PC-9 (cell line): ENCODE measurements around the gene HMGCS1. TPM values are rescaled to one million over a fixed set of nuclear protein-coding genes. Genes with fewer than 3 reads are reported as not detected.

Source experiments
- BruUV-seq: library from RNA; stranded (reverse); fragments of 400-500 nt; replicated peaks from 2 replicates; lab custom pipeline; 2021; lab: Mats Ljungman, UMichigan
- CTCF ChIA-PET: fragments of 300-600 bp; sonication (Branson Sonifier 250); formaldehyde crosslinking; loops from one replicate; lab custom pipeline; 2022; ENCODE audit warnings: antibody characterized with exemption; lab: Charles Lee
- POLR2A ChIA-PET: fragments of 300-600 bp; sonication (Branson Sonifier 250); formaldehyde crosslinking; loops from one replicate; lab custom pipeline; 2022; ENCODE audit warnings: antibody characterized with exemption; ENCODE audit not compliant: unreplicated experiment; lab: Charles Lee
- DNase-seq, 2 experiments: peaks; one replicate each; pipeline versions ENCODE4 v3.0.0 to v3.0.0-alpha.2; 2015 to 2022; ENCODE audit warnings: mixed read lengths in 1 of 2
- H2AFZ ChIP-seq: fragments of 200-600 bp; sonication (generic); 2 replicates; pipeline ENCODE4 v1.8.1; 2017; ENCODE audit warnings: antibody characterized with exemption
- H3F3A ChIP-seq: fragments of 200-600 bp; sonication (generic); 2 replicates; pipeline ENCODE4 v1.8.1; 2017; ENCODE audit warnings: antibody characterized with exemption, mild to moderate bottlenecking, low read depth; ENCODE audit not compliant: insufficient read depth
- H3K27ac ChIP-seq: fragments of 200-600 bp; sonication (generic); 2 replicates; pipeline ENCODE4 v1.6.1; 2016; ENCODE audit warnings: mixed run types
- H3K27me3 ChIP-seq: fragments of 200-600 bp; sonication (generic); 2 replicates; pipeline ENCODE4 v1.6.1; 2016; ENCODE audit warnings: low read depth, mixed run types; ENCODE audit not compliant: insufficient read depth
- H3K36me3 ChIP-seq: fragments of 200-600 bp; sonication (generic); 2 replicates; pipeline ENCODE4 v1.6.1; 2016; ENCODE audit warnings: low read depth, mixed run types
- H3K4me1 ChIP-seq: fragments of 200-600 bp; sonication (generic); replicated peaks from 2 replicates; pipeline ENCODE4 v1.6.1; 2016; ENCODE audit warnings: mixed run types; ENCODE audit not compliant: insufficient read depth
- H3K4me2 ChIP-seq: fragments of 200-600 bp; sonication (generic); 2 replicates; pipeline ENCODE4 v1.6.1; 2017; ENCODE audit warnings: mixed run types
- H3K4me3 ChIP-seq: fragments of 200-600 bp; sonication (generic); 2 replicates; pipeline ENCODE4 v1.6.1; 2016; ENCODE audit warnings: mixed run types
- H3K79me2 ChIP-seq: fragments of 200-600 bp; sonication (generic); 2 replicates; pipeline ENCODE4 v1.6.1; 2017; ENCODE audit warnings: low read depth, mixed run types
- H3K9me2 ChIP-seq: fragments of 200-600 bp; sonication (generic); 2 replicates; pipeline ENCODE4 v1.8.1; 2017; ENCODE audit warnings: mild to moderate bottlenecking; ENCODE audit not compliant: insufficient read depth
- H3K9me3 ChIP-seq: fragments of 200-600 bp; sonication (generic); 2 replicates; pipeline ENCODE4 v1.8.1; 2016; ENCODE audit warnings: low read depth; ENCODE audit not compliant: insufficient read depth
- H4K20me1 ChIP-seq: fragments of 200-600 bp; sonication (generic); 2 replicates; pipeline ENCODE4 v1.8.1; 2017; ENCODE audit not compliant: insufficient read depth
- EZH2 ChIP-seq: fragments of 200-600 bp; sonication (generic); IDR thresholded peaks from 2 replicates; pipeline ENCODE4 v1.8.0; 2017; ENCODE audit warnings: antibody characterized with exemption, low read depth
- intact Hi-C: fragments of 100-400 bp; cut with micrococcal nuclease; formaldehyde crosslinking; loops from one replicate; pipeline ENCODE4 v1.10.0; 2022; ENCODE audit not compliant: unreplicated experiment
- total RNA-seq: library from RNA; stranded (reverse); gene quantifications from 2 replicates; pipeline ENCODE4 v1.2.3, GENCODE V29; 2021
- TF ChIP-seq, protein P1 (sequence below): fragments of 200-600 bp; sonication (generic); conservative IDR thresholded peaks from 2 replicates; pipeline ENCODE4 v1.6.1; 2017; ENCODE audit warnings: mixed run types, antibody characterized with exemption, mild to moderate bottlenecking, moderate library complexity

Gene HMGCS1
- total RNA-seq, 1 experiment from 2014 or later, result 189 TPM

DNA sequence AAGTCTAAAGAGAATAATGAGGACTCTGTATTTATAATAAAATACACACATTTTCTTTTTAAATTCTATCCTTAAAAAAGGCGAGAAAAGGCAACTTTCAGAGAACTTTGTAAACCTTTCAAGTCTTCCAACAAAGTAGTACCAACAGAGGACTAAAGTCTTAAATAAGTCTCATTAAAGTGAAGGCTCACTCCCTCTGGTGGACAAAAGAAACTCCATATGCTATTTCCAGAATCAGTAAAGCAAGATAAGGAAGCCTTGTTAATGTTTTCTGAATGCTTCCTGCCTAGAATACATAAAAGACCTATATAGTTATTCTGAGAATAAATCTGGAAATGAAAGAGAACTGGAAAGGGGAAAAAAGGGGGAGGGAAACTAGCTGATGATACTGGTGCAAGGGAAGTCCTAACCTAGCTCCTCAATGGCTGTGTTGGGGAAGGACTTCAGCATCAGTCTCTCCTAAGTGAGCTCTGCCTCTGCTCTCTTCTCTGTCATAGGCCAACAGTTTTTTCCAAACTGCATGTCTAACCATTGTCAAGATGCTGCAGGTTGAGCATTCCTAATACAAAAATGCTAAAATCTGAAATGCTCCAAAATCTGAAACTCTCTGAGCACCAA, 7.2 kb downstream of the HMGCS1 start:
- H4K20me1 ChIP-seq, result peaks cover 91% of the 10 kb centered on the region
- H3K36me3 ChIP-seq, result peaks cover 63% of the 10 kb centered on the region
- no peak overlapping the region for H2AFZ ChIP-seq
- peaks cover 35% of the 10 kb centered on the region; the same call in 1 of the 2 replicates for H3F3A ChIP-seq
- TF ChIP-seq EZH2, result no peak
- TF ChIP-seq, protein P1, sequence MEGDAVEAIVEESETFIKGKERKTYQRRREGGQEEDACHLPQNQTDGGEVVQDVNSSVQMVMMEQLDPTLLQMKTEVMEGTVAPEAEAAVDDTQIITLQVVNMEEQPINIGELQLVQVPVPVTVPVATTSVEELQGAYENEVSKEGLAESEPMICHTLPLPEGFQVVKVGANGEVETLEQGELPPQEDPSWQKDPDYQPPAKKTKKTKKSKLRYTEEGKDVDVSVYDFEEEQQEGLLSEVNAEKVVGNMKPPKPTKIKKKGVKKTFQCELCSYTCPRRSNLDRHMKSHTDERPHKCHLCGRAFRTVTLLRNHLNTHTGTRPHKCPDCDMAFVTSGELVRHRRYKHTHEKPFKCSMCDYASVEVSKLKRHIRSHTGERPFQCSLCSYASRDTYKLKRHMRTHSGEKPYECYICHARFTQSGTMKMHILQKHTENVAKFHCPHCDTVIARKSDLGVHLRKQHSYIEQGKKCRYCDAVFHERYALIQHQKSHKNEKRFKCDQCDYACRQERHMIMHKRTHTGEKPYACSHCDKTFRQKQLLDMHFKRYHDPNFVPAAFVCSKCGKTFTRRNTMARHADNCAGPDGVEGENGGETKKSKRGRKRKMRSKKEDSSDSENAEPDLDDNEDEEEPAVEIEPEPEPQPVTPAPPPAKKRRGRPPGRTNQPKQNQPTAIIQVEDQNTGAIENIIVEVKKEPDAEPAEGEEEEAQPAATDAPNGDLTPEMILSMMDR, result peak; percentile 95
- peaks cover 34% of the 10 kb centered on the region for H3K4me1 ChIP-seq
- no peak overlapping the region for H3K4me3 ChIP-seq
- H3K4me2 ChIP-seq, result no peak overlapping the region
- H3K27ac ChIP-seq, result no peak overlapping the region
- BruUV-seq, result no TSS peak
- H3K79me2 ChIP-seq, result peaks cover 99% of the 10 kb centered on the region
- H3K27me3 ChIP-seq, result no peaks in the 10 kb centered on the region
- DNase-seq, result peak in 1 of 2 experiments; percentile 77
- intact Hi-C loops, result loop anchor here (5.0 kb wide), 1 partner anchor 394 kb away; no protein-coding TSS in a partner anchor
- ChIA-PET POLR2A (interaction anchor here (0.6 kb wide), 1 partner anchor 9 kb away, joined by 3 read pairs; no protein-coding TSS in a partner anchor), CTCF (interaction anchor here (0.6 to 2.2 kb wide), 3 partner anchors 83 to 225 kb away, joined by 3 to 8 read pairs (median 6); partner anchors contain the start of gene TMEM267)
- H3K9me2 ChIP-seq, result no peaks in the 10 kb centered on the region
- no peaks in the 10 kb centered on the region for H3K9me3 ChIP-seq

DNA sequence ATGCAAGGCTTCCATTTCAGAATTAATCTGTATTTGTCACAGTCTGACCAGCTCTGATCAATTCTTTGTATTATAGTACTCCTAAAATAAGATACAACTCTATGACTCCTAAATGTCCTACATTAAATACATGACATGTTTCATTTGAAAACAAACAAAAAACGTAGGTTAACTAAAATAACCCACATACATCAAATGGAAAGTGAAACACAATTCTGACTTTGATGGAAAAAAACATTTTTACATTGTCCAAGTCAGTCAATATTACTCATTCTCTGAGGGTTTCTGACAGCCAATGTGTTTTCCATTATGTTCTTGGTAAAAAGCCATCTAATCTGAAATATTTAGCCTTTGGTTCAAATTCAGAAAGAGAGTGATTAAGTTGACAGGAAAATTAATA, 8.7 kb downstream of the HMGCS1 start:
- intact Hi-C loops, result no loop called here
- no peaks in the 10 kb centered on the region for H3K9me3 ChIP-seq
- no peak for DNase-seq

DNA sequence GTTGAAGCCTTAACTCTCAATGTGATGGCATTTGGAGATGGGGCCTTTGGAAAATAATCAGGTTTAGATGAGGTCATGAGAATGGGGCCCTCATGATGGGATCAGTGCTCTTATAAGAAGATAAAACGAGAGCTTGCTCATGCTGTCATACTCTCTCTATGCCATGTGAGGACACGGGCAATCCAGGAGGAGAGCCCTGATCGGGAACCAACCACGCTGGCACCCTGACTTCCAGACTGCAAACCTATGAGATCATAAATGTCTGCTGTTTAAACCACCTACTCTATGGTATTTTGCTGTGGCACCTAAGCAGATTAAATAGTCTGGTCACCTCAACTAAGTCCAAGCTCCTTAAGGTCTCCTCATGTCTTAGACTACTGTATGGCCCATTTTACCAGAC, 10.0 kb downstream of the HMGCS1 start:
- Histone ChIP-seq H4K20me1 (peaks cover 91% of the 10 kb centered on the region), H3K79me2 (peaks cover 99% of the 10 kb centered on the region), H3K4me1 (peaks cover 6% of the 10 kb centered on the region; the same call in 1 of the 2 replicates), H3K9me2 (no peaks in the 10 kb centered on the region), H2AFZ (no peak overlapping the region), H3F3A (peaks cover 29% of the 10 kb centered on the region; the same call in 1 of the 2 replicates), H3K27ac (no peak overlapping the region), H3K27me3 (no peaks in the 10 kb centered on the region), H3K4me2 (no peak overlapping the region), H3K4me3 (no peak overlapping the region), H3K9me3 (no peaks in the 10 kb centered on the region), H3K36me3 (peaks cover 71% of the 10 kb centered on the region)
- no TSS peak for BruUV-seq
- POLR2A ChIA-PET, result interaction anchor here (0.6 kb wide), 1 partner anchor 287 kb away, joined by 4 read pairs; no protein-coding TSS in a partner anchor
- intact Hi-C loops, result no loop called here
- TF ChIP-seq EZH2, result no peak
- TF ChIP-seq, protein P1, result no peak
- CTCF ChIA-PET, result no interaction called here
- DNase-seq, result no peak

More for the DNA sequence above, 8.7 kb downstream of the HMGCS1 start:
- no peak overlapping the region for H2AFZ ChIP-seq
- no peaks in the 10 kb centered on the region for H3K9me2 ChIP-seq
- H3K4me2 ChIP-seq, result no peak overlapping the region
- ChIA-PET POLR2A (interaction anchor here (0.5 kb wide), 1 partner anchor 180 kb away, joined by 7 read pairs; no protein-coding TSS in a partner anchor), CTCF (no interaction called here)
- H4K20me1 ChIP-seq, result peaks cover 89% of the 10 kb centered on the region
- H3K4me3 ChIP-seq, result no peak overlapping the region
- peaks cover 29% of the 10 kb centered on the region; the same call in 1 of the 2 replicates for H3F3A ChIP-seq
- TF ChIP-seq, protein P1, result no peak
- no peak for TF ChIP-seq EZH2
- peaks cover 99% of the 10 kb centered on the region for H3K79me2 ChIP-seq
- no TSS peak for BruUV-seq
- peaks cover 18% of the 10 kb centered on the region for H3K4me1 ChIP-seq
- peaks cover 67% of the 10 kb centered on the region for H3K36me3 ChIP-seq
- H3K27me3 ChIP-seq, result no peaks in the 10 kb centered on the region
- no peak overlapping the region for H3K27ac ChIP-seq
